ENCODE measurements around the gene KCNH2. TPM values are rescaled to one million over a fixed set of nuclear protein-coding genes. Genes with fewer than 3 reads are reported as not detected.

The KCNH2 gene
- total RNA-seq, 4 donors from 2014 or later, result 0.70 TPM; not detected in 3

DNA sequence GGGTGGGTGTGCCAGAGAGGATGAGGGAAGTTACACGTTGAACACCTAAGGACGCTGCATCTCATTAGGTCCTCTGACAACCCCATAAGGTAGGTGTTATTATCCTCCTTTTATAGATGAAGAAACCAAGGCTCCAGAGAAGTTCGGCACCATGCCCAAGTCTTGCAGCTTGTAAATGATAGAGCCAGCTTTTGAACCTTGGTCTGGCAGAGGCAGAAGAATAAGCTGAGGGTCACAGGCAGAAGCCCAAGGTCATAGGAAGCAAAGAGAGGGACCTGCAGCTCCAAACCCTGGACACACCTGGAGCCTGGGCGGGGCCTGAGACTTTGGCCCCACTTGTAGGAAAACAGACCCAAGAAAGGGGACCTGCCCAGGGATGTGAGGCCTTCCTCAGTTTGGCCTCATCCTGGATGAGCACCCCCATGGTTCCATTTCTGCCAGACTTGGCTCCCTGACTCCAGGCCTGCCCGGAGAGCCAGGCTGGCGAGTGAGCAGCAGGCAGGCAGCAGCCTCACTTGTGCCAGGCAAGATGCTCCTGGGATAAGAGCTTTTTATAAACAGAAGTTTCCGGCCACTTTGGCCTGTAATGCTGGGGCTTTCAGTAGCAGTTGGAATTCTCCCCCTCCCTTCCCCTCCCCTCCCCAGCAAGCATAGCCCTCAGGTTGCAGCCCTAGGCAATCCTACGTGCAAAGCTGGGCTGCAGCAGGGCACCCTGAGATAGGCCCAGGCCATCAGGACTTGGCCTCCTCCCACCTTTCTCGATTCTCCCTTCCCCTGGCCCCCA is 2.4 kb downstream of the KCNH2 start:
- no peaks in the 10 kb centered on the region for H3K9me3 ChIP-seq
- H3K27ac ChIP-seq, result no peak overlapping the region
- H3K27me3 ChIP-seq, result peaks cover 90% of the 10 kb centered on the region
- peaks cover 41% of the 10 kb centered on the region for H3K4me1 ChIP-seq
- H3K36me3 ChIP-seq, result no peaks in the 10 kb centered on the region
- no peak for DNase-seq (ENCODE audit: low spot score in 2 of 2)
- 76% methylated on average over 8 of the region's 9 CpGs for WGBS
- peak overlapping the region; percentile 49 for H3K4me3 ChIP-seq
- TF ChIP-seq POLR2AphosphoS5 (IDR thresholded peaks at IDR 0.05), result no peak
- TF ChIP-seq, protein P1, sequence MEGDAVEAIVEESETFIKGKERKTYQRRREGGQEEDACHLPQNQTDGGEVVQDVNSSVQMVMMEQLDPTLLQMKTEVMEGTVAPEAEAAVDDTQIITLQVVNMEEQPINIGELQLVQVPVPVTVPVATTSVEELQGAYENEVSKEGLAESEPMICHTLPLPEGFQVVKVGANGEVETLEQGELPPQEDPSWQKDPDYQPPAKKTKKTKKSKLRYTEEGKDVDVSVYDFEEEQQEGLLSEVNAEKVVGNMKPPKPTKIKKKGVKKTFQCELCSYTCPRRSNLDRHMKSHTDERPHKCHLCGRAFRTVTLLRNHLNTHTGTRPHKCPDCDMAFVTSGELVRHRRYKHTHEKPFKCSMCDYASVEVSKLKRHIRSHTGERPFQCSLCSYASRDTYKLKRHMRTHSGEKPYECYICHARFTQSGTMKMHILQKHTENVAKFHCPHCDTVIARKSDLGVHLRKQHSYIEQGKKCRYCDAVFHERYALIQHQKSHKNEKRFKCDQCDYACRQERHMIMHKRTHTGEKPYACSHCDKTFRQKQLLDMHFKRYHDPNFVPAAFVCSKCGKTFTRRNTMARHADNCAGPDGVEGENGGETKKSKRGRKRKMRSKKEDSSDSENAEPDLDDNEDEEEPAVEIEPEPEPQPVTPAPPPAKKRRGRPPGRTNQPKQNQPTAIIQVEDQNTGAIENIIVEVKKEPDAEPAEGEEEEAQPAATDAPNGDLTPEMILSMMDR (IDR thresholded peaks at IDR 0.05), result no peak
- TF ChIP-seq EP300 (IDR thresholded peaks at IDR 0.05), result no peak
- no peak for TF ChIP-seq POLR2A (IDR thresholded peaks at IDR 0.05)

DNA sequence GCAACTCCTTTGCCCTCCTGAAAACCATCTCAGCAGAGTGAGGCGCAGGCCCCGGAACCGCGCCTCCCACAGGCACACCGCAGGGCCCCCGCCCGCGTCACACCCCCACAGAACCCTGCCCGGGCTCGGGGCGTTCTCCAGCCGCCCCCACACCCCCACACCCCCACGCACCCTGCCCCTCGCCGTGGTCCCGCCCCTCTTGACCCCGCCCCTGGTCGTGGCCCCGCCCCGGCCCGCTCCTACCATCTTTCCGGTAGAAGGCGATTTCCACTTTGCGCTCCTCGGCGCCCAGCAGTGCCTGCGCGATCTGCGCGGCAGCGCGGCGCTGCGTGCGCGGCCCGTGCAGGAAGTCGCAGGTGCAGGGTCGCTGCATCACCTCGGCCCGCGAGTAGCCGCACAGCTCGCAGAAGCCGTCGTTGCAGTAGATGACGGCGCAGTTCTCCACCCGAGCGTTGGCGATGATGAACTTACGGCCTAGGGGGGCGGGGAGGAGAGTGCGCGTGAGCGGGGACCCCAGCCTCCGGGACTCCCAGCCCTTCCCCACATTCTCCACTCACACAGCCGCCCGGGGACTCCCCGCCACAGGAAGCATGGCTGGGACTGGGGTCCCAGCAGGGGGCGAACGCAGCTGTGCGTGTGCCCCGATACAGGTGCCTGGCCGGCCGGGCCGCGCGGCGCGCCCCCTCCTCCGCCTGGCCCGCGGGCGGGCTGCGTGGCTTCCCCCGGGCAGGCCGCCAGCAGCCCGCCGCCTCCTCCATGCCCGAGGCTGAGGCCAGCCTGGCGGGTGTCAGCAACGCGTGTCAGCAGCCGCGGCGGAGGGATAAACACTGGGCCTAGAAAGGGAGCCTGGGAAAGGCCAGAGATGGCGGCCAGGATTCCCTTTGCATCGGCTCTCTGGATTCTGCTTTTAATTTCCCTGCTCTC is 3.4 kb downstream of the KCNH2 start:
- WGBS, result under 1% methylated on average over 25 of the region's 89 CpGs
- TF ChIP-seq, protein P1 (IDR thresholded peaks at IDR 0.05), result peak in 1 of 2 donors; percentile 11
- TF ChIP-seq POLR2A (IDR thresholded peaks at IDR 0.05), result no peak
- no peak for DNase-seq (ENCODE audit: low spot score in 2 of 2)
- Histone ChIP-seq H3K27ac (no peak overlapping the region), H3K4me1 (peaks cover 41% of the 10 kb centered on the region), H3K4me3 (peak overlapping the region; percentile 49), H3K9me3 (no peaks in the 10 kb centered on the region), H3K36me3 (no peaks in the 10 kb centered on the region), H3K27me3 (peaks cover 86% of the 10 kb centered on the region)

- 20% methylated on average over 5 of the region's 27 CpGs for WGBS
- no peak for TF ChIP-seq POLR2AphosphoS5 (IDR thresholded peaks at IDR 0.05)
- no peak for DNase-seq (ENCODE audit: low spot score in 2 of 2)
These were observed 4.3 kb downstream of the KCNH2 start for GRCh38 chr7:150973571-150974451.

DNA sequence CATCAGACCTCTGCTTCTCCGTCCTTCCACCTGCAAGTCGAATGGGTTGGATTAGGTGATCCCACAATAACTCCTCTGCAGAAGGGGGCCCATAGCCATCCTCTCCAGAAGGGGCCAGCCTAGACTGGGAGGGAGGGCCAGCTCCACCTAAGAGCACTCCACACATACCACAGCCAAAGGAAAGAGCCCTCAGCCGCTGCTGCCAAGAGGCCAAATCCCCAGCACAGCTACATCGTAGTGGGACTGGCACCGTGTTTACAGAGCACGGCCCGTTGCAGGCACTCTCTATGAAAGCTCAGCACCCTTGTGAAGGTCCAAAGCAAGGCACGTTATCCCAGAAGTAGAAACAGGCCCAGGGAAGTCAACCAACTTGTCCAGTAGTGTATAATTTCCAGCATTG is 5.4 kb downstream of the KCNH2 start:
- H3K9me3 ChIP-seq, result no peaks in the 10 kb centered on the region
- H3K27ac ChIP-seq, result no peak overlapping the region
- WGBS, result 88% methylated on average over 8 of the region's 8 CpGs
- H3K4me1 ChIP-seq, result peaks cover 32% of the 10 kb centered on the region
- no peak for DNase-seq (ENCODE audit: low spot score in 2 of 2)
- no peak for TF ChIP-seq POLR2A (IDR thresholded peaks at IDR 0.05)
- TF ChIP-seq, protein P1 (IDR thresholded peaks at IDR 0.05), result no peak
- no peak for TF ChIP-seq POLR2AphosphoS5 (IDR thresholded peaks at IDR 0.05)
- H3K36me3 ChIP-seq, result no peaks in the 10 kb centered on the region
- H3K27me3 ChIP-seq, result peaks cover 71% of the 10 kb centered on the region
- H3K4me3 ChIP-seq, result no peak overlapping the region

More at GRCh38 chr7:150973571-150974451, 4.3 kb downstream of the KCNH2 start:
- no peak overlapping the region for H3K27ac ChIP-seq
- H3K27me3 ChIP-seq, result peaks cover 77% of the 10 kb centered on the region
- H3K9me3 ChIP-seq, result no peaks in the 10 kb centered on the region
- no peaks in the 10 kb centered on the region for H3K36me3 ChIP-seq
- peak overlapping the region; percentile 49 for H3K4me3 ChIP-seq
- peaks cover 38% of the 10 kb centered on the region for H3K4me1 ChIP-seq

DNA sequence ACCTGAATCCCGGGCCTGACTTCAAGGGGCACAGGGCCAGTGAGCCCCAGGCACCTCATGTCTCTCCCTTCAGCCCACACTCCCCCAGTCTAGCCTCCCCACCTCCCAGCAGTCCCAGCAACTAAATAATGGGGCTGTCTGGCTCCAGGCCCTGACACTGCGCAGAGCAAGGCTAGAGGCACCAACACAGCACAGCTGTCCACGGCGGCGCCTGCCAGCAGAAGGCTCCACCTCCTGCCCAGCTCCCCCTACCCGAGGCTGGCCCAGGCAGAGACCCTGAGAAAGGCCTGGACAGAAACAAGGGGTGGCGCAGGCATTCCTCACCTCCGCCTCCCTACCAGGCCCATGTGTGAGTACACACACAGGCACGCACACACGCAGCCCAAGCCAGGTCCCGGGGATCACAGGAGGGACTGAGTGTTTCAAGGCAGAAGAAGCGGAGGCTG is 6.1 kb downstream of the KCNH2 start:
- Histone ChIP-seq H3K9me3 (no peaks in the 10 kb centered on the region), H3K4me3 (no peak overlapping the region), H3K36me3 (no peaks in the 10 kb centered on the region), H3K27me3 (peaks cover 71% of the 10 kb centered on the region), H3K4me1 (peaks cover 25% of the 10 kb centered on the region), H3K27ac (no peak overlapping the region)
- WGBS, result 84% methylated on average over 10 of the region's 12 CpGs
- peak; percentile 40 for TF ChIP-seq EP300 (IDR thresholded peaks at IDR 0.05)
- TF ChIP-seq, protein P1 (IDR thresholded peaks at IDR 0.05), result no peak
- DNase-seq (ENCODE audit: low spot score in 2 of 2), result no peak

Measured in suprapubic skin (tissue), 4 donors.